Frontal cortex (tissue), 4 donors: ENCODE results near the gene GABRE. TPM values are rescaled to one million over a fixed set of nuclear protein-coding genes. Genes with fewer than 3 reads are reported as not detected.
"Not testable (repeated sequence)": the region's sequence is repeated elsewhere in the genome, so short reads cannot be mapped to it uniquely, and the experiment has no call there.

Source experiments
- DNase-seq, 2 donors: peaks; one replicate each; pipeline ENCODE4 v3.0.0; 2012; ENCODE audit warnings: low spot score in 2 of 2
- FAIRE-seq: peaks from 2 replicates; lab custom pipeline; 2012; peaks lifted over from hg19 to GRCh38; lab: Jason Lieb, UNC
- total RNA-seq: library from RNA; depleted of rRNA; stranded (reverse); fragments of >200 nt; gene quantifications from one replicate; pipeline ENCODE4 v1.2.3, GENCODE V29; 2014
- donor health status: control.
- donor health status: control.
- donor health status: control.

The GABRE gene
- total RNA-seq, 1 donor from 2014 or later: 0.82 TPM

GRCh38 chrX:151970661-151971060 is 3.8 kb downstream of the GABRE start:
- DNase-seq: no peak
- no peak for FAIRE-seq

- FAIRE-seq (no peak), DNase-seq (no peak)
Measured at GRCh38 chrX:151970027-151970426, 4.4 kb downstream of the GABRE start.

GRCh38 chrX:151966236-151966635 is 8.2 kb downstream of the GABRE start:
- DNase-seq (no peak), FAIRE-seq (no peak)

GRCh38 chrX:151962034-151962433 is 12.4 kb downstream of the GABRE start:
- no peak for FAIRE-seq

GRCh38 chrX:151958101-151958500 is 16.4 kb downstream of the GABRE start:
- FAIRE-seq: no peak
- DNase-seq: no peak

More at GRCh38 chrX:151962034-151962433, 12.4 kb downstream of the GABRE start:
- DNase-seq: no peak

- no peak for DNase-seq
- FAIRE-seq: no peak
Measured at GRCh38 chrX:151954730-151955129, 19.7 kb downstream of the GABRE start.

- DNase-seq (no peak), FAIRE-seq (no peak)
Measured at GRCh38 chrX:151938172-151938571, 36.3 kb downstream of the GABRE start.

- DNase-seq (no peak), FAIRE-seq (peak; percentile 15)
Measured at GRCh38 chrX:151935358-151935757, 39.1 kb downstream of the GABRE start.

GRCh38 chrX:151929126-151929525 is 45.4 kb downstream of the GABRE start:
- DNase-seq (no peak), FAIRE-seq (no peak)

- DNase-seq (no peak), FAIRE-seq (no peak)
Measured at GRCh38 chrX:151923648-151924047, 50.8 kb downstream of the GABRE start.

- FAIRE-seq (no peak), DNase-seq (no peak)
Measured at GRCh38 chrX:151922692-151923091, 51.8 kb downstream of the GABRE start.

- FAIRE-seq: no peak
- no peak for DNase-seq
Measured at GRCh38 chrX:151921866-151922265, 52.6 kb downstream of the GABRE start.

GRCh38 chrX:151921292-151921691 is 53.2 kb downstream of the GABRE start:
- no peak for FAIRE-seq
- DNase-seq: no peak

GRCh38 chrX:151920530-151920929 is 53.9 kb downstream of the GABRE start:
- DNase-seq (no peak), FAIRE-seq (no peak)

- FAIRE-seq (no peak), DNase-seq (no peak)
Measured at GRCh38 chrX:151920101-151920500, 54.4 kb downstream of the GABRE start.

GRCh38 chrX:151919610-151920009 is 54.9 kb downstream of the GABRE start:
- FAIRE-seq (no peak), DNase-seq (no peak)

- not testable (repeated sequence) for DNase-seq, FAIRE-seq
Measured at GRCh38 chrX:151918736-151919135, 55.7 kb downstream of the GABRE start.

- no peak for DNase-seq
- FAIRE-seq: no peak
Measured at GRCh38 chrX:151912780-151913179, 61.7 kb downstream of the GABRE start, which contains the start of gene MAGEA4. TSS of gene MAGEA4 (plus strand) at chrX:151912889. CDS start at chrX:151923665, 10,776 bp downstream.

- FAIRE-seq (no peak), DNase-seq (no peak)
Measured at GRCh38 chrX:151912221-151912620, 62.3 kb downstream of the GABRE start.

GRCh38 chrX:151904989-151905388 is 69.5 kb downstream of the GABRE start:
- FAIRE-seq: no peak
- DNase-seq: no peak
